ENCODE data around the gene RAB5IF.

DNA sequence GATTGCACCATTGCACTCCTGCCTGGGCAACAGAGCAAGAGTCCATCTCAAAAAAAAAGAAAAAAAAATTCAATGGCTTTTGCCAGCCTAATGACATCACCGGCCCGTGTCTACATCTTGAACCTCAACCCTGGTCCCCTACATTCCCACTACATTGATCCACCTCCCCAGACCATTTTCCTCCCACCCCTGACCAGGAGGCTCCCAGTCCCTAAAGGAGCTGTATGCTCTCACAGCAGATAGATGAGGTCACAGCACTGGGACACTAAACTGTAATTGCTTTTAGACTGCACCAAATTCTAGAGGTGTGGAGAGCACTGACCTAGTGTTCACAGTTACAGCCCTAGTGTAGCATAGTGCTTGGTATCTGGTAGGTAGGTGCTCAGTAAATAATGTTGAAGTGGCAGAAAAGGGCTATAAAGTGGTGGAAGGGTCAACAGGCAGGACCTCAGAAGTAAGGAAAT, 21.5 kb upstream of the RAB5IF start:
- no peak for TF ChIP-seq EP300 (IDR thresholded peaks at IDR 0.05)
- no peak for TF ChIP-seq CTCF (IDR thresholded peaks at IDR 0.05)
- TF ChIP-seq POLR2A (IDR thresholded peaks at IDR 0.05): no peak
- no peak for TF ChIP-seq POLR2AphosphoS5 (IDR thresholded peaks at IDR 0.05)
